HT1080 (cell line): ENCODE results near the gene IFNE. TPM values are rescaled to one million over a fixed set of nuclear protein-coding genes. Genes with fewer than 3 reads are reported as not detected.
"Not testable (repeated sequence)": the region's sequence is repeated elsewhere in the genome, so short reads cannot be mapped to it uniquely, and the experiment has no call there.

Experiments used
- DNase-seq: peaks from one replicate; pipeline ENCODE4 v3.0.0-alpha.2; 2015; ENCODE audit warnings: low read depth
- total RNA-seq: library from RNA; depleted of rRNA; stranded (reverse); fragments of >200 nt; shearing (Covaris generic); gene quantifications from 2 replicates; pipeline ENCODE4 v1.2.3, GENCODE V29; 2014

Gene IFNE
- total RNA-seq, 1 experiment from 2014 or later, result 0.43 TPM

DNA sequence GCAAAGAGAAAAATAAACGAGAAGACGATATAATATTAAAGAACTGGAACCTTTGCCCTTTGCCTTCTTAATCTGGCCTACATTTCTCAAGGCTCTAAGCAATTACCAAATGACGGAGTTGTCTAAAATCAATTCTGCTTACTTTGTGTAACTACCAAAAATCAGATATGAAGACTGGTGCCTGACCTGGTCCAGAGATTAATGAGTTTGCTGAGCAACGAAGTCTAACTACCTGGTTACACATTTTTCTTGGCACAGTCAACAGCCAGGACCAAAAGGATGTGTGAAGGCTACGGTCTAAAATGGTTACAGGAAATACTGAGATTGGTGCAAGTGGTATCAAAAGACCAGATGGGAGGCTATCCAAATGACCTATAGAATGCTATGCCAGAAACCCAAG lies 17.8 kb upstream of the IFNE start:
- DNase-seq, result no peak

DNA sequence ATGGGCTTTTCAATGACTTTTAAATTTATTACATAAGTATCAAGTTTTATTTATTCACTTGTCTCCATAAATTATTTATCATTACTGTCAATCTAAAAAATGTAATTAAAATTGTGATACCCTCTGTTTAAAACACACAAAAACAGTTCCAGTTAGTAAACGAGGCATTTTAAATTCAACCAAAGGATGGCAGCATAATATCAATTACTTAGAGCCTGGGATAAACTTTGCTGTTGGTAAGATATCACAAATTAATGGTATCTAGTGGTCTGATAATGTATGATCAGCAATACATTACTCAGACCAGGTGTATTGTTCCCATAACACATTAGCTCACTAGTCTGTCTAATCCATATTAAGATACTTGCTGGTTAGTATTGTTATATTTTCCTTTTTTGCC lies 9.6 kb upstream of the IFNE start:
- no peak for DNase-seq

DNA sequence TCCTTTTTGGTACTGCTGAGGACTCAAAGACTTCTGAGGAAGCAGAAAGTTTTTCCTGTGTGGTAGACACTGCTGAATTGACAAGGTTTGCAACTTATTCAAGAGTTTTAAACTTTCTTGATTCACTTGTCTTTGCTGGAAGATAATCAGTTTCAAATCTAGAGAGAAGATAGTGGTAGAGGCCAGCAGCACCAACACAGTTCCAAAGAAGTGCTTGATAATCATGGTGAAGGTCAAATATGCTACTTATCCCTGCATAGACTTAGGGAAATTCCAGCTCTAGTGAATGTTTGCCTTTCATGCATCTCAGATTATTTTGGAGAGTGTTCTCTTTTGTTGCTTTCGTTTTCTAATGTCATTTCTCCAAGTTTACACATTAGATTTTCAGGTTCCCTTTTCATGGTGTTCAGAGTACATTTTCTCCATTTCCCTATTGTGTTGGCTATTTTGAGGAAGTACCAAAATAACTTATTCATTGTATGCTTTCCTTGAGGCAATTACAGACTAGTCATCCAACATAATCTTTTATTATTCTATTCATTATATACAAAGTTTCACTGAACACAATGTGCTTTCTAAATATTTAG lies 550 bp downstream of the IFNE start:
- DNase-seq, result no peak

DNA sequence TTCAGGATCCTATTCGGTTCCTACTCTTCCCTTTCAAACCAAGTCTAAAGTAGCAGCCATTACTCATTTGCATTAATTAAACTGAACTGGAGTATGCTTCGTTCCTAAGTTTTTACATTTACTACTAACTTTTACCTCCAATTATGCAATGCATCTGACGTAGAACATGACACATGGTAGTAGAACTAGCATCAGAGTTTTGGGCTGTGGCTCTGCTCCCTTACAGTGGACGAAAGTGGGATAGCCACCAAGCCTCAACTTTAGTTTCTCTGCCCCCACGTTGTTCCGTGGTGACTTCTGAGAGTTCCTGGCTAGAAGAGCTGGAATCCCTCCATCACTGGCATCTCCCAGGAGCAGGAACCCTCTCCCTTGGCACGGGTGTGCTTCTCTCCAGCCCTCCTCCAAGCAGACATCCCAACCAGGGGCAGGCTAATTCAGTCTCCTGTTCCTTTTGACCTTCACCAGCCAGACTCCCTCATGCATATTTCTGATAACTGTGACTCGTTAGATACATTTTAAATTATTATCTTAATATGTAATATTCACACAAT lies 2.9 kb downstream of the IFNE start:
- no peak for DNase-seq

DNA sequence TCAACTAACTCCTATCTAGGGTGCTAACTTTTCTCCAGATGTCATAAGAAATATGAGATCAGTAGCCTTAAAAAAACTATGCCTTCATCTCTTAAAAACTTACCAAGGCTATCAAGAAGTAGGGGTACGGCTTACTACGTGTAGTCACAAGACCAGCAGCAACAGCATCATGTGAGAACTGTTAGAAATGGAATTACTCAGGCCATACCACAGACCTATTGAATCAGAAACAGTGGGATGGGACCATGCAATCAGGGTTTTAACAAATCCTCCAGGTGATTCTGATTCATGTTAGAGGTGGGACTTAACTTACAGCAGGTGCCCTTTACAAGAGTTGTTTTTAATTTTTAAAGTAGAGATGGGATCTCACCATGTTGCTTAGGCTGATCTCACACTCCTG lies 4.6 kb downstream of the IFNE start:
- DNase-seq, result no peak

DNA sequence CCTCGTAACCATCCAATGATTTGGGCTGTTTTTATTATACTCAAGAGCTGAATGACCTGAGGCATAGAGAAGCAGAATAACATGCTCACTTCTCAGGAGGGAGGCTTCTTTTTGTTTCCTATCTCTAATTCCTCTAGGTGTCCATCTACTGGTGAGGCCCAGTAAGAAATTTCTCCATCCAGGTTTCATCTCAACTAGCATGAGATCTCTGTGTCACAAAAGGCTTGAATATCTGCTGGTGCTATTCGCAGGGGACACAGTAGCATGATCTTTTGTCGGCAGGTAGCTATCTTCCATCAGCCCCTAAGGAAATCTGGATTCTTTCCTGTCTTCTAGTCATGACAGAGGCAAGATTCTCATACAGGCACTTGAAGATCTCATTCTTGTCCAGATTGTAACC lies 8.9 kb downstream of the IFNE start:
- DNase-seq, result peak; percentile 7

DNA sequence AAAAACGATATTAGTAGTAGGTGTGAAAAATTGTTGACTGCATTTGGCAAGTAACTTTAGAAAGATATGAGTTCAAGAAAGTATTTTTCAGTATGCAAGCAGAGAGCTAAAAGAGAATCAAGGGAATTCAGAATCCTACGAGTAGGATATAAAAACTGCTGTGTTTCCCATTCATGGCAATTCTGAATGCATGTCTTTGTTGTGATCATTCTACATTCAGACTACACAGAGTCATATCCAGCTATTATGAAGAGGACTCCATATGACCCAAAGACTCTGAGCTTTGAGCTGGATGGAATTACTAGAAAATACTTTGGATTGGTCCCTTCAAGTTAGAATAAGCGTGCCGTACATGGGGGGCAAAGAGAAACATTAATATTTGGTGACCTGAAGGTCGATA lies 12.0 kb downstream of the IFNE start:
- DNase-seq, result no peak

DNA sequence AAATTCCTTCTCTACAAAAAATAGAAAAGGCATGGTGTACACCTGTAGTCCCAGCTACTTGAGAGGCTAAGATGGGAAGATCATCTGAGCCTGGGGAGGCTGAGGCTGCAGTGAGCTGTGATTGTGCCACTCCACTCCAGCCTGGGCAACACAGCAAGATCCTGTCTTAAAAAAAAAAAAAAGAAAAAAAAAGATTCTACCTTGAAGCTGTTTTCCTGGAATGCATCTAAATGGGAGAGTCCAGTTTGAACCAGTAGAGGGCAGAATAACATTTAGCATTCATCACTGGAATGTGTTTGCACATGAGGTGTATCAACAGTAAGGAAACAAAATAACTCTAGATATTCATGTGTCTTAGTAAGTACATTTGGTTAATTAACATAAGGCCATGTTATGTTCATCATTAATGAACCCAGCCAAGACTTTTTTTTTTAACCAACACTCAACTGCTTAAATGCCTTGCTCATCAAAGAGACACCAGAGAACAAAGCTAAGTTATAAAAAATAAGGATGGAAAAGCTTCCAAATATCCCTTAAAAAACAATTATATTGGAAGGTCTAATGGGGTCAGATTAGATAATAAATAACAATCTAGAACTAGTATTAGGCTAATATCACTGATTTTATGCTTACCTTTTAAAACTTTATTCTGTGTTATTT lies 16.1 kb downstream of the IFNE start:
- DNase-seq, result peak; percentile 64

DNA sequence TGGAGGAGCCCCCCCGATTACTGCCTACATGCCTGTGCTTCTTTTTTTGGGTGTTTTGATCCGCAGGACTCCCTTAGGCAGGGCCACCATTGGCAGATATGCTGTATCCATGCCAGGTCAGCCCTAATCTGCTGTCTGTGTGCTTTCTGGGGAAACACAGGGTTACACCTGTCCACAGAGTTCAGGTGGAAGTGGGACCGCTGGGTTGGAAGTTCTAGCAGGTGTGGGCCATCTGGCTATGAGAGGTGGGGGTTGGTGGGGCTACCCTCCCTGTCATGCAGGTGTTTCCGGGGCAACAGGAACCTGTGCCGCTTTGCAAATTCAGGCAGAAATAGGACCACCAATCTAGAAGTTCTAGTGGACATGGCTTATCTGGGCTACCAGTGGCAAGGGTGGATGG lies 17.0 kb downstream of the IFNE start:
- no peak for DNase-seq

DNA sequence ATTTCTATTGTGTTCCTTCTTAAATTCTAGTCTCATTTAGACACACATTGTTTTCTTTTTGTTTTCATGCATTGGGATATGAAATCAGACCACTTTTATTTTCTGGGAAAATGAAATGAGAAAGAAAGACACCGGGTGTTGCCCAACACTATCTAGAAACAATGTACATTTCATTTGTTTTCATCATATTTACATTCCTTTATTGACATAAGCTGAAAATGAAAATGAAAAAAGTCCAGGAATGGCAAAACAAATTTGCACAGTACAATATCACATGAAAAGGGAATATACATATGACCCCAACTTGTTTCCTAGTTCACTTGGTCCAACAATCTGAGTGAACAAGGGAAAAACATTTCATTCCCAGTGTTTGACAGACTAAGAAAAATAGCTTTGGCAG lies 20.7 kb downstream of the IFNE start:
- DNase-seq, result no peak

DNA sequence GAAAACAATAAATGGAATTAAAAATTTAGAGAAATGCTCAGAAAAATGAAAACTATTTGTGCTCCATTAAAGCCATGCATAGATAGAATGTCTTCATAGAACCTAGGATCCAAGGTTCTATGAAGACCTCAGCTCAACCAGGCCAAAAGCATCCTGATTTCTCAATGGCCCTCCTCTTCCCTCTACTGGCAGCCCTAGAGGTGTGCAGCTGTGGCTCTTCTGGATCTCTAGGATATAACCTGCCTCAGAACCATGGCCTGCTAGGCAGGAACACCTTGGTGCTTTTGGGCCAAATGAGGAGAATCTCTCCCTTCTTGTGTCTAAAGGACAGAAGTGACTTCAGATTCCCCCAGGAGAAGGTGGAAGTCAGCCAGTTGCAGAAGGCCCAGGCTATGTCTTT lies 26.8 kb downstream of the IFNE start:
- DNase-seq, result peak; percentile 31

DNA sequence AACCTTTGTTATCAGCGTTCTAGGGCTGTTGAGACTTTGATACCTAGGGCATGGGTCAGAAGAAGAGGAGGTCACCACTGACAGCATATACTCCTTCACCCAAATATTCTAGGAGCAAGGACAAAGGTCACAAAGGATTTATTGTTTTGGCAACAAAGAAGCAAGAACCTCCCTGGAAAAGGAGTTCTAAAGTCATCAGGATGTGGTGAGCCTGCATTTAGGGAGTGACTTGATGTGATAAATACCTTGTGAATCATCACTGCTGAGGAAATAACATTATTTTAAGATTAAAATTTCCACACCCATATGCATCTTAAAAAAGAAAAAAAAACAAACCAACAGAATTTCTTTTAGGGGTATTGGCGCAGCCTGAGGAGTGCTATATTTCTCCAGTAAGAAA lies 28.0 kb downstream of the IFNE start:
- peak; percentile 72 for DNase-seq

DNA sequence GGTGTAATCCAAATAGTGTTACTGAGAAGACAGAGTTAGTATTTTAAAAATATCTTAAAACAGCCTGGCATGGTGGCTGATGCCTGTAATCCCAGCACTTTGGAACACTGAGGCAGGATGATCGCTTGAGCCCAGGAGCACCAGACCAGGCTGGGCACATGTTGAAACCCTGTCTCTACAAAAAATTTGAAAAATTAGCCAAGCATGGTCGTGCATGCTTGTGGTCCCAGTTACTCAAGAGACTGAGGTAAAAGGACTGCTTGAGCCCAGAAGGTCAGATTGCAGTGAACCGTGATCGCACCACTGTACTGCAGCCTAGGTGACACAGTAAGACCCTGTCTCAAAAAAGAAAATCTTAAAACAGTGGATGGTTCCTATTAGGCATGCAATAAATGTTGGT lies 29.4 kb downstream of the IFNE start:
- DNase-seq, result no peak

DNA sequence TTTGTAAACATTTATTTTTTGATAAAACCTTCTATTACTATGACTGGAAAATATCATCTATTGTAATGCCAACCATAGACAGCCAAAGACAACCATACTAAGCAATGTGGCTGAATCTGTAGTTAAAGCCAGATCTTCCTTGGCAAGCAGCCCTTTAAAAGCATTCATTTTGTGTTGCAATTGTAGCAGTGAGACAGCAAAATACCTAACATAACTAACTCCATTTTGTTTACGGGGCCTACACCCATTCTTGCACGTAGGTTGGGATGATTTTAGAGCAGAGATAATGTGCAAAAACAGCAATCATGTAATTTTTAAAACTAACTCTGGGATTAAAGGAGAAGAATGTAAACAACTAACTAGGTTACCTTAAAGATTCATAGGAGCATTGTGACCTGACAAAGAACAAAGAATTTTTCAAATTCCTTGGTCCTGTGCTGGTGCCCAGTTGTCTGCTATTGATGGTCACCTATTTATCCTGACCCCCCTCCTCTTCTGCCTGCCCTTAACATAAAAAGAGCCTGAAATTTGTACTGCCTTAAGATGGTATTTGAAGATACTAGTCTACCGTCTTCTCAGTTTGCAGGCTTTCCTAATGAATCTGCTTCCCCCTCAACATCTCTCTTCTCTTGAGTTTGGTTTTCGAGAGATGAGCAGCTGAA lies 31.2 kb downstream of the IFNE start:
- no peak for DNase-seq

DNA sequence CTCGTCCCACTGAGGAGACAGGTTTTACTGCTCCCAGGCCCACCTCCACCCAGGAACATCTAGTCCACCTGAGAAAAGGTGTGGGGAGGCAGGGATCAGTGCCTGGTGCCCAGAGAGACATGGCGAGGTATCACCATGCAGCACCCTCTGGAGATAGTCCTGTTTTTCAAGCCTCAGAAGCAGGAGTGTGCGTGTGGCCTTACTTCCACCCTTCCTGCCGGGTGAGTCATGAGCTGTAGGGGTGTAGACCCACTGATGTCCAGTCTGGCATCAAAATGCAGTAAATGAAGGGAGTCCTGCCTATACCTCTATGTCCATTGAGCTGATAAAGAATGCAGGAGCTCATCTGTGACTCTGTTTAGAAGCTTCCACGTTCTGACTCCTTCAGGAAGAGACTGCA lies 32.8 kb downstream of the IFNE start:
- peak; percentile 48 for DNase-seq

DNA sequence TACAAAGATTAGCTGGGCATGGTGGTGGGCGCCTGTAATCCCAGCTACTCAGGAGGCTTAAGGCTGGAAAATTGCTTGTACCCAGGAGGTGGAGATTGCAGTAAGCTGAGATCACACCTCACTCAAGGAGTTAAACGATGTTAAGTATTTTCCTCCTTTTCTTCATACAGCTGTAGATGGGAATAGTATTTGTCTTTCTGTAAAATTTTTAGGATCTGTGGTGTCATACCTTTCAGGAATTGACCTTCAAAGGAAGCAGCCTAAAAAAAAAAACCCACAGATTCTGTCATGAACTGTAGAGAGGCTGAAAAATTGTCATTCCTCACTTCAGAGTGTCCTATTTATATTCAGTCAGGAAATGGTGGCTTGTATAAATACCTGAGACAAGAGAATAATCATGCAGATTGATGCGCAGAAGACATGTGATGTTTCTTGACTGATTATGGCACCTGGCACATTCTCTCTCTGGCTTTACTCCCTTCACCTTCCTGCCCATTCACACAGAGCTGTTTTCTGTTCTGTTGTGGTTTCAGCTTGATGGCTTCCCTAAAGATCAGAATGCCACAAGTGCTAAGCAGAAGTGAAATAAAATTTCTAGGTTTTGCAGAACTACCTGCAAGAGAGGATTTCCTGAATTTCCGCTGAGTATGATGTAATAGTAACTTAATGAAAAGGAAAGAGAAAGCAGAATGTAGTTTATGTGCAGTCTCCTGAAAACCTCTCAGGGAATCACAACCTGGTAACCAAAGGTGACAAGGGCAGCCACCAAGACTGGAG lies 38.1 kb downstream of the IFNE start:
- DNase-seq, result no peak

DNA sequence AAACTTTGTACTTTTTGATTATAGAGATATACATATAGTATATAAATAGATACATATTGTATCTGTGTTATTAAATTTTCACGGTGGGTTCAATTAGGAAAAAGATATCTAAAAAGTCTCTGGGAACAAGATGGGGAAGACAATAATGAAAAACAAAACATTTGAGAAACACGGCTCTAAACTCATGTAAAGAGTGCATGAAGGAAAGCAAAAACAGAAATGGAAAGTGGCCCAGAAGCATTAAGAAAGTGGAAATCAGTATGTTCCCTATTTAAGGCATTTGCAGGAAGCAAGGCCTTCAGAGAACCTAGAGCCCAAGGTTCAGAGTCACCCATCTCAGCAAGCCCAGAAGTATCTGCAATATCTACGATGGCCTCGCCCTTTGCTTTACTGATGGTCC lies 42.0 kb downstream of the IFNE start, which contains the start of gene IFNA1:
TSS of gene IFNA1 (plus strand) at position 301 of the 400 bp plus-strand sequence. CDS start at position 370, 69 bp downstream.
- no peak for DNase-seq

DNA sequence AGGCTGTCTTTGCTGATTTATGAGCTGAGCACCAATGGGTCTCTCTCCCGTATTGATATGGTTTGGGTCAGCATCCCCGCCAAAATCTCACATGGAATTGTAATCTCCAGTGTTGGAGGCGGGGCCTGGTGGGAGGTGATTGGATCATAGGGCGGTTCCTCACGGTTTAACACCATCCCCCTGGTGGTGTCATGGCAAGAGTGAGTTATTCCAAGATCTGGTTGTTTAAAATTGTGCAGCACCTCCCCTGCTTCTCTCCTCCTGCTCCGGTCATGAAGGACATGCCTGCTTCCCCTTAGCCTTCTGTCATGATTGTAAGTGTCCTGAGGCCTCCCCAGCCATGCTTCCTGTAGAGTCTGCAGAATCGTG lies 47.1 kb downstream of the IFNE start:
- DNase-seq, result not testable (repeated sequence)

DNA sequence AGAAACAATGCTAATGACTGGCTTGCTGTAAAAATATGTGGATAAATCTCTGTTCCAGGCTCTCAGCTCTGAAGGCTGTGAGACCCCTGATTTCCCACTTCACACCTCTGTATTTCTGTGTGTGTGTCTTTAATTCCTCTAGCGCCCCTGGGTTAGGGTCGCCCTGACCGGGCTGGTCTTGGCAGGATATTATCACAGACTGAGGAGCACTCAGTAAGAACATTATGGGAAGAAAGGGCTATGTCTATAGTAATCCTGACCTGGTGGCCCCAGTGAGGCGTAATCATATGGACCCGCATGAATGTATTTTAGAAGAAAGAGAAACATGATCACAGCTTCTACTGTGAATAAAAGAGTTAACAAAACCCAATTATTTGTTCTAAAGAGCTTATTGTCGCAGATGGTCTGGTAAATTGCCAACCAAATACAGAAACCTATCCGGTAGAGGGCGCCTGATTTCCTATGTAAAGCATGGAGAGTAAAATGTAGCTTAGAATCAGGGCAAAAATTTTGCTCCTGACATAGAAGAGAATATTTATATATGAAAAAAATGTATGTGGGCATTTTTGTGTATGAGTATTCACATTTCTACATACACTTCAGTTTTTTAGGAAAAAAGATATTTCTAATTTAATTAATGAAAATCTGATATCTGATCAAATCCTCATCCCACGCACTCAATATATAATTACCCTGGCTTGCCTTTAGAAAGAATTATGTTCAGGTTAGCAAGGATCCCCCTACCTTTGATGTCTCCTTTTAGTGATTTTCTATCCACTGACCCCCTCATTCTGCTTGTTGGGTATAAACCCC lies 47.7 kb downstream of the IFNE start:
- DNase-seq, result peak; percentile 40

DNA sequence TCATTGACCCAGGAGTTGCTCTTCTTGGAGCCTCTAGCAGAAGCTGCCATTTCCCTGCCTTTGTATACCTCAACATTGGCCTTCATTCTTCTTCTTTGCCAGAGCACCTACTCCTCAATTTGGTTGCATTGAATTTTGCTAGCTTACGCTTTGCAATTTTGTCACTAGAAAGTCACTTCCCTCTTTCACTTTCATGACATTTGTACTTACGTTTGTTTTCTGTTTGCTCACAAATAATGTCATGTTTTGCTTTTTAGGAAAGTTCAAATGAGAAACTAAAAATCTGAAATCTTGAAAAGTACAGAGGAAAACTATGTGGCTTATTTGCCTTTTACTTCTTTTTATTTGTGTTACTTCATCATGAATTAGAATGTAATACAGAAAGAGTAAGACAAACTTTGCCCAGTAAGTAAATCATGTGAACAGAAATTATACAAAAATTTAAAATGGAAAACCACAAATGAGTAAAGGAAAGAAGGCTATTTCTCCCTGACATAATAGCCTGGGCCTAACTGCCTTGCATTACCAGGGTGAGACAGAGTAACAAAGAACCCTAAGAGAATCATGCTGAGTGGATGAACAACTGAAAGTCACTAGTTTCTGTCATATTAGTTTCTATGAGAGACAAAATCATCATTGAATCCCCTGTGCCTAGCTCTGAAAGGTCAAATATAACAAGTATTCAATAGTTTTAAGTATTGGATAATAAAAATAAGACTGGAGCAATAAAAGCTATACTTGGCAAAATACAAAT lies 49.3 kb downstream of the IFNE start:
- no peak for DNase-seq
